ENCODE results near the gene ZNF202.
"Not testable (repeated sequence)": the region's sequence is repeated elsewhere in the genome, so short reads cannot be mapped to it uniquely, and the experiment has no call there.

The ZNF202 gene

GRCh38 chr11:123741159-123742030 lies at the start of gene ZNF202:
Gene ZNF202, minus strand, starts transcription at chr11:123741660. Its CDS starts 10,772 bp downstream, at chr11:123730888.
- peak; percentile 91 for DNase-seq

- DNase-seq = no peak
Observed at GRCh38 chr11:123783536-123783935, 42.1 kb upstream of the ZNF202 start.

GRCh38 chr11:123778511-123778910 lies 37.1 kb upstream of the ZNF202 start:
- DNase-seq = no peak

DNA sequence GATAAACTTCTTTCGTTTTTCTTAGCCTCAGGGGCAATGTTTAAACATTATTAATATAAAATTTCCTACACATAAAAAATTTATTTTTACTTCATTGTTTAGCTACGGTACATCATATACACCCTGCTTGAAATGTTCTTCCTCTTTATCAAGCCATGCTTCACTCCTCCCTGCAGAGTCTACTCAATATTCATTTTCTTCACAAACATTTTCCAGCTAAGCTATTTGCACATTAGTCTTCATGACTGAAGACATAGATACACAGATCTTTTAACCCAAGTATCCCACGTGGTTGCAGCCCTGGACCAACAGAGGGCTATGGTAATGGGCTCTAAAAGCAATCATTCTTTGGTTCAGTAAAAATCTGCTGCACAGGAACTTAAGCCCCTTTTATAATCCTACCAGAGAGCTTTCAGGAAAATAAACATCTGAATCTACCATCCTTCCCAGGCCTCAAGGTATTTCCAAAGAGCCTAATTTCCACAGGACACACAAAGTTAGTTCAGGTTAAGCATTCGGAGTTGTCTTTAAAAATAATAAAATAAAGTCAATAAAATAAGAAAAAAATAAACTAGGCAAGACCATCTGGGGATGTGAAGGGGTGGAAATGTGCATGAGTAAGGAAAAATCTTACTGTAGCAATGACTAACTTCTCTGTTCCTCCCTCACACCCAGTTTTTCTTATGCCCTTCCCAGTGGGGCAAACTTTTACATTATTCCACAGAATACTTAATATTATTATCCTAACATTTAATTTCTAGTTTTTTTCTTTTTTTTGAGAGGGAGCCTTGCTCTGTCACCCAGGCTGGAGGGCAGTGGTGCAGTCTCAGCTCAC lies 34.5 kb upstream of the ZNF202 start:
- no peak for DNase-seq

DNA sequence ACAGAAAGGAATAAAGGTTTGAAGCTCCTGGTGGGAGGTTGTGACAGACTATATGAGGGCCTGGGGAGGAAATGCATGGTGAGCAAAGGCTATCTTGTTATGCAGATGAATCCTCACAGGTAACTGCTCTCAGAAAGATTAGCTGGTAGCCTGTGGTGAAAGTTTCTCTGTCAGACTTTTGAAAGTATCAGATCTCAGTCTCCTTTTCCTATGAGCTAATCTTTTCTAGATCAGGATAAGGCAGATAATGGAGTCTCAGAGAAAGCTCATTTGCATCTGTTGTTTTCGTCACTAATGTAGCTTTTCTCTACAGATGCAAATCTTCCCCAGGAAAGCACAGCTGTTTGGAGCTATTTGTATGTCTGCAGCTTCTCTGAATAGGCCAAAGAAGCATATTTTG lies 33.8 kb upstream of the ZNF202 start:
- DNase-seq = no peak

- no peak for DNase-seq
Observed at GRCh38 chr11:123773959-123774358, 32.5 kb upstream of the ZNF202 start.

DNA sequence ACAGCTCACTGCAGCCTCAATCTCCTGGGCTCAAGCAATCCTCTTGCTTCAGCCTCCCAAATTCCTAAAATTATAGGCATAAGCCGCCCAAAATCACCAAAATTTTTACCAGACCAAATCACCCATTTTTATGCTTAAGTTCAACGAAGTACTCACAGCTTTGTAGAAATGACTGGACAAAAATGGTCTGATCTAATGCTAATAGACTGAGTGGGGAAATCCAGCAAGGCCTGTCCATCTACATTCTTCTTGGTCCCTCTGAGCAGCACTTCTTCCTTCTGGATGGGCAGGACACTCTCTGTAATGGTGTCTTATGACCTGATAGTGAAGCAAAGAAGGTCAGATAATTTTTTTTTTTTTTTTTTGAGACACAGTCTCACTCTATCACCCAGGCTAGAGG lies 31.6 kb upstream of the ZNF202 start:
- DNase-seq = no peak

GRCh38 chr11:123771664-123772063 lies 30.2 kb upstream of the ZNF202 start:
- no peak for DNase-seq

- DNase-seq = no peak
Observed at GRCh38 chr11:123770712-123771111, 29.3 kb upstream of the ZNF202 start.

DNA sequence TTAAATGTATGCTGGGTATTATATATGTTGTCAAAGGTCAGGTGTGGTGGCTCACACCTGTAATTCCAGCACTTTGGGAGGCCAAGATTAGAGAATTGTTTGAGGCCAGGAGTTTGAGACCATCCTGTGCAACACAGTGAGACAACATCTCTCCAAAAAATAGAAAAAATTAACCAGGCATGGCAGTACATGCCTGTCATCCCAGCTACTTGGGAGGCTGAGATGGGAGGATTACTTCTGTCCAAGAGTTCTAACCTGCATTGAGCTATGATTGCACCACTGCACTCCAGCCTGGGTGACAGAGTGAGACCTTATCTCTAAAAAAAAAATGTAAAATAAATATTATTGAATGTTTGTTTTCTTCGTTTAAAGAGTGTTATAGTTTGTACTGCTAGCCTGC lies 24.1 kb upstream of the ZNF202 start:
- DNase-seq = no peak

- DNase-seq = no peak
Observed at GRCh38 chr11:123762422-123762821, 21.0 kb upstream of the ZNF202 start.

DNA sequence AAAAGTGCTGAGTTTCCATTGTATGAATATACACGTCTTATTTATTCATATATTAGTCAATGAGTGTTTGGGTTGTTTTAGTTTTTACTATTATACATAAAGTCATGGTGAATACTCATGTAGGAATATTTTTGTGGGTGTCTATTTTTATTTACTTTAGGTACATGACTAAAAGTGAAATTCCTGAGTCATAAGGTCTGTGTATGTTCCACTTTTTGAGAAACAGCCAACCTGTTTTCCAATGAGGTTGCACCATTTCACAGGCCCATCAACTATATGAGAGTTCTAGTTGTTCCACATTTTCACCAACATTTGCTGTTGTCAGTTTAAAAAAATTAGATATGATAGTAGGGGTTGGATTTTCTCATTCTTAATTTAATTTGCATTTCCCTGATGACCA lies 19.4 kb upstream of the ZNF202 start:
- no peak for DNase-seq

DNA sequence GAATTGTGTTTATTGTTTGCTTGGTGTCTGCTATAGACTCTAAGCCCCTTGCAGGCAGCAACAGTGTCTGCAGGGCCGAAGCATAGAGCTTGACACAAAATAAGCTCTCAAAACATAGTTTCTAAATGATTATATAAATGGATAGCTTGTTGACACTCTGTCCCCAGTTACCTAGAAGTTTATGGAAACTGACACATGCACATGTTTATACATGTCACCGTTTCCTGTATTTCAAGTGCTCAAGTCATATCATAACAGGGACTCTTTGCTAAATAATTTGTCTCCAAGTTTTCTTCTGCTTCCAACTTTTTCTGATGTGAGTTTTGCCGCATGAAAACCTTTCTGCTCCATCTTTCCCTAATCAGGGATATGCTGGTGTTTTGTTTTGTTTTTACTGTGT lies 16.5 kb upstream of the ZNF202 start:
- no peak for DNase-seq

GRCh38 chr11:123755813-123756212 lies 14.4 kb upstream of the ZNF202 start:
- no peak for DNase-seq

DNA sequence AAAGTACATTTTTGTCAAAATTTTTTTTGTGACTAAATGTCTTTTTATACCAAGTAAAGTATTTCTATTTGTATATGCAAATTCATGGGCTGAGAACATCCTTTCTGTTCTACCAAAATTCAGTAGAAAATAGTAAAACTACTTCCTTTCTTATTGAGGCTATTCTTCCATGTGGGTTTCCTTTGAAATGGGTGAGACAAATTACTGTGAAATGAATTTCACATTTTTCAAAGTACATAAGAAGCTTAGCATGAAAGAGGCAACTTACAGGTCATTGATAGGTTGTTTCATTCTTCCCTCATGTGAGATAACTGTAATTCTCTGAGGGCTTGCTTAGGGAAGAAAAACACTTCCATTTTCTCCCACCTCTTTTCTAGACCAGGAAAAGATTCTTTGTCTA lies 13.9 kb upstream of the ZNF202 start:
- DNase-seq = no peak

DNA sequence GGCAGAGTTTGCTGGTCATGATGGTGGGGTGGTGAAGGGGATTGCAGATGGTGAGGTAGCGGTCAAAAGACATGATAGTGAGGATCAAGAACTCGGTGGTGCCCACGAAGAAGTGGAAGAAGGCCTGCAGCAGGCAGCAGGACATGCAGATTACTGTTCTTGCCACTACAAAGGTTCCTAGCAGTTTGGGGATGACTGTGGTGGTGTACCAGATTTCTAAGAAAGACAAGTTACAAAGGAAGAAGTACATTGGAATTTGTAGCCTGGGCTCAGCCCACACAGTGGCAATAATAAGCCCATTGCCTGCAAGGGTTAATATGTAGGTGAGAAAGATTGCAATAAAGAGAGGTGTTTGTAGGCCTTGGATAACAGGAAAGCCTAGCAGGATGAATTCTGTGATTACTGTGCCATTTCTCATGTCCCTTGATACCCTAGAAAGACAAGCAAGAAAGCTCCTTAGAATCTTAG lies 12.7 kb upstream of the ZNF202 start, which contains the start of gene OR6X1:
TSS of gene OR6X1 (minus strand) at position 418 of the 468 bp plus-strand sequence. CDS start at position 418, 0 bp downstream.
- DNase-seq = no peak

DNA sequence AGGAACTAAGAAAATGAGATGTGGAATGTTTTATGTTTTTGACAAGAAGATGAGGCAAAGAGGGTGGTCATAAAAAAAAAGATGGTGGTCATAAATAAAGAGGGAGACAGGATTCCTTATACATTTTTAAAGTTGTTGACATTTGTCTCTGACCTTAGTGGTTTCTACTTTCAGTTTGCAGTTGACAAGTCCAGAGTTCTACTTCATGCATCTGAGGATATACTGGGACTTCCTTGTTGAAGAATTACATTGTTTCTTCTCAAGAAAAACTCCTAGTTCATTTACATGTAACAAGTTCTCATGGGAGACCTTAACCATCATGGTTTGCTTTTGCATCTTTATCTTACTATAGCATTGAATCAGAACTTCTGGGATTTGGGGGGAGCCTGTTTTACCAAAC lies 11.7 kb upstream of the ZNF202 start:
- DNase-seq = no peak

GRCh38 chr11:123751781-123752180 lies 10.3 kb upstream of the ZNF202 start:
- DNase-seq = no peak

DNA sequence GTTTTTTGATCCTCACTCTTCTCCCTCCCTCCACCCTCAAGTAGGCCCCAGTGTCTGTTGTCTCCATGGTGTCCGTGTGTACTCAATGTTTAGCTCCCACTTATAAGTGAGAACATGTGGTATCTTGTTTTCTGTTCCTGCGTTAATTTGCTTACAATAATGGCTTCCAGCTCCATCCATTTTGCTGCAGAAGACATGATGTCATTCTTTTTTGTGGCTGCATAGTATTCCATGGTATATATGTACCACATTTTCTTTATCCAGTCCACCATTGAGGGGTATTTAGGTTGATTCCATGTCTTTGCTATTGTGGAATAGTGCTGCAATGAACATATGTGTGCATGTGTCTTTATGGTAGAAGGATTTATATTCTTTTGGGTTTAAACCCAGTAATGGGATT lies 6.9 kb upstream of the ZNF202 start:
- not testable (repeated sequence) for DNase-seq

- no peak for DNase-seq
Observed at GRCh38 chr11:123745764-123746451, 4.4 kb upstream of the ZNF202 start.

DNA sequence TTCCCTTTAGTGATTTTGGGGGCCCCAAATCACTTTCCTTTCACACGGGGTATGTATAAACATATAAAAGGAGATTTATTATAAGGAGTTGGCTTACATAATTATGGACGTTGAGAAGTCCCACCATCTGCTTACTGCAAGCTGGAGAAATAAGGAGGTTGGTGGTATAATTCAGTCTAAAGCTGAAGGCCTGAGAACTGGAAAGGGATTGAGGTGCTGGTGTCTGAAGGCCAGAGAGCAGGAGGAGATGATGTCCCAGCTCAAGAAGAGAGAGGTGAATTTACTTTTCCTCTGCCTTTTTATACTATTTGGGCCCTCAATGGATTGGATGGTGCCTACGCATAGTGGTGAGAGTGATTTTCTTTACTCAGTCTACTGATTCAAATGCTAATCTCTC lies 1.3 kb upstream of the ZNF202 start:
- no peak for DNase-seq

- no peak for DNase-seq
Observed at GRCh38 chr11:123742031-123742723, 717 bp upstream of the ZNF202 start.

GRCh38 chr11:123740787-123741158 lies 687 bp downstream of the ZNF202 start:
- no peak for DNase-seq
